ENCODE results near the gene EGFR.

Gene EGFR

GRCh38 chr7:54988516-54988915, 30.3 kb upstream of the EGFR start:
- H3K36me3 ChIP-seq (ENCODE audit: low read length) = no peaks in the 10 kb centered on the region
- no peaks in the 10 kb centered on the region for H4K20me1 ChIP-seq (ENCODE audit: low read depth, low read length)
- H3K79me2 ChIP-seq (ENCODE audit: insufficient read depth, low read length) = no peaks in the 10 kb centered on the region
- H3K27ac ChIP-seq (ENCODE audit: low read depth, low read length) = no peak overlapping the region
- H3K9me2 ChIP-seq (replicated peaks; ENCODE audit: insufficient read depth, low read length) = no peaks in the 10 kb centered on the region
- no peaks in the 10 kb centered on the region for H3K9me3 ChIP-seq (ENCODE audit: insufficient read depth, low read length)
- no peak overlapping the region for H2AFZ ChIP-seq (ENCODE audit: low read depth, low read length, severe bottlenecking)
- H3K9ac ChIP-seq (ENCODE audit: low read length) = no peak overlapping the region
- H3K4me2 ChIP-seq (ENCODE audit: low read depth, low read length, poor library complexity, severe bottlenecking) = no peak overlapping the region
- no peak for TF ChIP-seq EZH2phosphoT487 (conservative IDR thresholded peaks at IDR 0.05; ENCODE audit: low read length)
- TF ChIP-seq CTCF (IDR thresholded peaks at IDR 0.05; ENCODE audit: insufficient read depth, low read length, poor library complexity, severe bottlenecking) = no peak
- H3F3A ChIP-seq (ENCODE audit: insufficient read depth) = no peaks in the 10 kb centered on the region
- H3K4me3 ChIP-seq (ENCODE audit: insufficient read depth, low read length, poor library complexity, severe bottlenecking) = no peak overlapping the region
- H3K27me3 ChIP-seq (ENCODE audit: low read length) = no peaks in the 10 kb centered on the region; the same call in 1 of the 2 replicates

GRCh38 chr7:54989453-54990225, 29.2 kb upstream of the EGFR start:
- Histone ChIP-seq H3K79me2 (ENCODE audit: insufficient read depth, low read length) (no peaks in the 10 kb centered on the region), H3K4me2 (ENCODE audit: low read depth, low read length, poor library complexity, severe bottlenecking) (no peak overlapping the region), H3K9ac (ENCODE audit: low read length) (no peak overlapping the region), H2AFZ (ENCODE audit: low read depth, low read length, severe bottlenecking) (no peak overlapping the region), H4K20me1 (ENCODE audit: low read depth, low read length) (no peaks in the 10 kb centered on the region), H3K27me3 (ENCODE audit: low read length) (no peaks in the 10 kb centered on the region; the same call in 1 of the 2 replicates), H3K27ac (ENCODE audit: low read depth, low read length) (no peak overlapping the region), H3K9me2 (replicated peaks; ENCODE audit: insufficient read depth, low read length) (no peaks in the 10 kb centered on the region), H3K36me3 (ENCODE audit: low read length) (no peaks in the 10 kb centered on the region), H3K9me3 (ENCODE audit: insufficient read depth, low read length) (no peaks in the 10 kb centered on the region), H3K4me3 (ENCODE audit: insufficient read depth, low read length, poor library complexity, severe bottlenecking) (no peak overlapping the region), H3F3A (ENCODE audit: insufficient read depth) (no peaks in the 10 kb centered on the region)
- TF ChIP-seq CTCF (IDR thresholded peaks at IDR 0.05; ENCODE audit: insufficient read depth, low read length, poor library complexity, severe bottlenecking) (no peak), EZH2phosphoT487 (conservative IDR thresholded peaks at IDR 0.05; ENCODE audit: low read length) (no peak)

GRCh38 chr7:54991341-54991740, 27.5 kb upstream of the EGFR start:
- Histone ChIP-seq H3K9me2 (replicated peaks; ENCODE audit: insufficient read depth, low read length) (no peaks in the 10 kb centered on the region), H3K79me2 (ENCODE audit: insufficient read depth, low read length) (no peaks in the 10 kb centered on the region), H3K27ac (ENCODE audit: low read depth, low read length) (no peak overlapping the region), H2AFZ (ENCODE audit: low read depth, low read length, severe bottlenecking) (no peak overlapping the region), H3K27me3 (ENCODE audit: low read length) (no peaks in the 10 kb centered on the region; the same call in 1 of the 2 replicates), H4K20me1 (ENCODE audit: low read depth, low read length) (no peaks in the 10 kb centered on the region), H3F3A (ENCODE audit: insufficient read depth) (no peaks in the 10 kb centered on the region), H3K9me3 (ENCODE audit: insufficient read depth, low read length) (no peaks in the 10 kb centered on the region), H3K4me3 (ENCODE audit: insufficient read depth, low read length, poor library complexity, severe bottlenecking) (no peak overlapping the region), H3K36me3 (ENCODE audit: low read length) (no peaks in the 10 kb centered on the region), H3K9ac (ENCODE audit: low read length) (no peak overlapping the region), H3K4me2 (ENCODE audit: low read depth, low read length, poor library complexity, severe bottlenecking) (no peak overlapping the region)
- TF ChIP-seq EZH2phosphoT487 (conservative IDR thresholded peaks at IDR 0.05; ENCODE audit: low read length) (no peak), CTCF (IDR thresholded peaks at IDR 0.05; ENCODE audit: insufficient read depth, low read length, poor library complexity, severe bottlenecking) (no peak)
